ENCODE measurements around the gene ITGB6. TPM values are rescaled to one million over a fixed set of nuclear protein-coding genes. Genes with fewer than 3 reads are reported as not detected.

The ITGB6 gene
- total RNA-seq (2021) (0.07 to 0.14 TPM in 2 of 3 replicates, not detected in the other), Bru-seq, nascent RNA (percentile 2 among the genes with signal in this experiment)
- long read RNA-seq, experiment 1 = 0 reads
- long read RNA-seq, experiment 2 = 0 reads
- long read RNA-seq, experiment 3 = 0 reads

DNA sequence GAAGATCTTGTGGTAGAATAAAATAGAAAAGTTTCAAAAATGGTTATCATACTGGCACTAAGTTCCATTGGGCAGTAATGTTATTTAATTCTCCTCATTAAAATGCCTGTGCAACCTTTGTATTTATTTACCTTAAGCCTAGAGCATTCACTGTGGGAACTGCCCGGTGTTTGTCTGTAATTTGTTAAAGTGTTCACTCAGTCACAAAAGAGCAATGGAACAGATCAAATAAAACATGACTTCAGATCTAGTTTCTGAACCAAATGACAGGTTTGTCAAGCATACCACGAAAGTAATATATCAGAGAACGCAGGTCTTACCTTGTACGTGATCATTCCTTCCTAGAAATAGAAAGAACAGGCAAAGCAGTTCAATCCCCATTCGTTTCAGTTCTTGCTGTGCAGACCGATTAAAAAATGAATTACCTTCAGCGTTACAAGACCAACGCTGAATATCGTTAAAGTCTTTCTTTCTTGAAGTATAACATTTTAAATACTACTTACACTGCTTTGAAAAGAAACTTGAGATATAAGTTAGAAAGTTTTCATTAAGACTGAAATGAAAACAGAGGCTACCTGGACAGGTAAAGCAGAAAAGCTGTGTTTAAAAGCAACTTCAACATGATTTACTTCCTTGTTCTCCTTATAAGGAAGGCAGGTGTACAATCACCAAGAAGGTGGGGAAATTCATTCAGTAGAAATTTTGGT lies at the start of gene ITGB6:
Gene ITGB6 (minus strand): TSS at position 590 of the 707 bp plus-strand sequence. CDS start 209 bp downstream, at position 381.
- Mint-ChIP-seq H3K4me1 (no peaks in the 10 kb centered on the region), H3K27me3 (ENCODE audit: low read depth) (no peaks in the 10 kb centered on the region), H3K4me3 (no peak within 1 kb of the TSS), H3K9me3 (peaks cover 3% of the 10 kb centered on the region), H3K27ac (no peak within 1 kb of the TSS; the same call in 1 of the 2 replicates), H3K36me3 (no peaks in the 10 kb centered on the region)
- no peak for ATAC-seq
- POLR2A ChIA-PET = no interaction called here
- CTCF ChIA-PET = no interaction called here
- DNase-seq (ENCODE audit: low spot score) = no peak
- TF ChIP-seq ZNF416 (CRISPR knock-in tag; IDR thresholded peaks at IDR 0.05) = no peak

DNA sequence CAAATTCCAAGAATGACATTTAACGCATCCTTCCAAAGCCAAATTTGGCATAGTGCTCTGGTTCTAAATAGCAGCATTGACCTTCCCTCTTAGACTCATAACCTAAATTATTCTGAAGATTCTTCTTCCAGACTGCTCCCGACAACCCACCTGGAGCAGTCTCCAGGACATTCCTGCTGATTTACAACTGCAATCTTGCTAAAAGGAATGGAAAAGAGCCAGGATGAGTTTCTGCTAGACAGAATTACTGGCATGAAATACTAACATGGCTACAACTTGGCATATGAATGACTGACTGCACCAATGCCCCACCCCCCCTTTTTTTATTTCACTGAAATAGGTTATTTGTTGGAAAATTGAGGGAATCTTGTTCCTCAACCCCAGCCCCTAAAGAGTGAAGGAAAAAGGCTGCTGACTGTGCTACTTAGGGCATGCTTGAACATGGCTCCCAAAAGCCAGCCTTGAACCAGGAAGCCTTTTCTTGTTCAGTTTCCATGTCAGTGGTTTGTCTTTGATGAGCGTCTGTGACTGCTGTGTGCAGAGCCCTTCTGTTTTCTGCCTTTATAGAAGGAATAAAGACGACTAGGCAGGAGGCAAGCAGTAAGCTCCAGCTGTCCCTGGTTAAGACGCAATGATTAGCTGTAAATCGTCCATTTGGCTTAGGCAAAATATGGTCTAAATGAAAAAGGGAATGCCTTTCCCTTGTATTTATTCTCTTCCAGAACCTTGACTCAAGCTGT lies 47.4 kb upstream of the ITGB6 start:
- DNase-seq (ENCODE audit: low spot score) (no peak), ATAC-seq (no peak)
- TF ChIP-seq NR3C1 (CRISPR knock-in tag; conservative IDR thresholded peaks at IDR 0.05; ENCODE audit: low read depth) (no peak), FOXJ3 (CRISPR knock-in tag; IDR thresholded peaks at IDR 0.05; ENCODE audit: borderline replicate concordance) (no peak), GABPB1 (CRISPR knock-in tag; IDR thresholded peaks at IDR 0.05) (no peak), ZNF317 (CRISPR knock-in tag; IDR thresholded peaks at IDR 0.05; ENCODE audit: borderline replicate concordance, low read depth) (no peak), ZNF138 (CRISPR knock-in tag; conservative IDR thresholded peaks at IDR 0.05) (no peak), ZNF532 (CRISPR knock-in tag; IDR thresholded peaks at IDR 0.05; ENCODE audit: borderline replicate concordance) (no peak), TCF7 (CRISPR knock-in tag; IDR thresholded peaks at IDR 0.05; ENCODE audit: low read depth) (no peak), SOX15 (CRISPR knock-in tag; IDR thresholded peaks at IDR 0.05) (no peak), ATF6 (CRISPR knock-in tag; IDR thresholded peaks at IDR 0.05) (no peak), ESRRA (CRISPR knock-in tag; IDR thresholded peaks at IDR 0.05; ENCODE audit: borderline replicate concordance) (no peak), JUN (CRISPR knock-in tag; IDR thresholded peaks at IDR 0.05) (no peak), FOXP1 (CRISPR knock-in tag; IDR thresholded peaks at IDR 0.05; ENCODE audit: borderline replicate concordance) (no peak), MLX (CRISPR knock-in tag; IDR thresholded peaks at IDR 0.05) (no peak), TP53 (CRISPR knock-in tag; IDR thresholded peaks at IDR 0.05) (no peak), IRF1 (CRISPR knock-in tag; IDR thresholded peaks at IDR 0.05) (no peak), ZNF396 (CRISPR knock-in tag; IDR thresholded peaks at IDR 0.05; ENCODE audit: borderline replicate concordance) (no peak)
- TF ChIP-seq, protein P1, sequence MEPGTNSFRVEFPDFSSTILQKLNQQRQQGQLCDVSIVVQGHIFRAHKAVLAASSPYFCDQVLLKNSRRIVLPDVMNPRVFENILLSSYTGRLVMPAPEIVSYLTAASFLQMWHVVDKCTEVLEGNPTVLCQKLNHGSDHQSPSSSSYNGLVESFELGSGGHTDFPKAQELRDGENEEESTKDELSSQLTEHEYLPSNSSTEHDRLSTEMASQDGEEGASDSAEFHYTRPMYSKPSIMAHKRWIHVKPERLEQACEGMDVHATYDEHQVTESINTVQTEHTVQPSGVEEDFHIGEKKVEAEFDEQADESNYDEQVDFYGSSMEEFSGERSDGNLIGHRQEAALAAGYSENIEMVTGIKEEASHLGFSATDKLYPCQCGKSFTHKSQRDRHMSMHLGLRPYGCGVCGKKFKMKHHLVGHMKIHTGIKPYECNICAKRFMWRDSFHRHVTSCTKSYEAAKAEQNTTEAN (CRISPR knock-in tag; IDR thresholded peaks at IDR 0.05) = no peak
- TF ChIP-seq, protein P2, sequence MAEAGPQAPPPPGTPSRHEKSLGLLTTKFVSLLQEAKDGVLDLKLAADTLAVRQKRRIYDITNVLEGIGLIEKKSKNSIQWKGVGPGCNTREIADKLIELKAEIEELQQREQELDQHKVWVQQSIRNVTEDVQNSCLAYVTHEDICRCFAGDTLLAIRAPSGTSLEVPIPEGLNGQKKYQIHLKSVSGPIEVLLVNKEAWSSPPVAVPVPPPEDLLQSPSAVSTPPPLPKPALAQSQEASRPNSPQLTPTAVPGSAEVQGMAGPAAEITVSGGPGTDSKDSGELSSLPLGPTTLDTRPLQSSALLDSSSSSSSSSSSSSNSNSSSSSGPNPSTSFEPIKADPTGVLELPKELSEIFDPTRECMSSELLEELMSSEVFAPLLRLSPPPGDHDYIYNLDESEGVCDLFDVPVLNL (CRISPR knock-in tag; IDR thresholded peaks at IDR 0.05; ENCODE audit: borderline replicate concordance, low read depth) = no peak
- TF ChIP-seq, protein P3, sequence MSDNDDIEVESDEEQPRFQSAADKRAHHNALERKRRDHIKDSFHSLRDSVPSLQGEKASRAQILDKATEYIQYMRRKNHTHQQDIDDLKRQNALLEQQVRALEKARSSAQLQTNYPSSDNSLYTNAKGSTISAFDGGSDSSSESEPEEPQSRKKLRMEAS (CRISPR knock-in tag; IDR thresholded peaks at IDR 0.05) = no peak
- Mint-ChIP-seq H3K27ac (no peak overlapping the region), H3K9me3 (no peaks in the 10 kb centered on the region), H3K4me1 (peaks cover 11% of the 10 kb centered on the region), H3K36me3 (no peaks in the 10 kb centered on the region), H3K27me3 (ENCODE audit: low read depth) (no peaks in the 10 kb centered on the region), H3K4me3 (no peak overlapping the region)
- CTCF ChIA-PET = no interaction called here
- POLR2A ChIA-PET = no interaction called here

Measured in WTC11 (cell line).